Bone marrow (tissue), 2 donors: ENCODE data around the gene SLC66A3.

ENCODE experiments used
- DNase-seq, 2 donors: peaks; one replicate each; lab custom pipeline; 2025; lab: John Stamatoyannopoulos, UW

Gene SLC66A3

GRCh38 chr2:11134349-11134748 lies 20.9 kb upstream of the SLC66A3 start:
- DNase-seq = no peak

DNA sequence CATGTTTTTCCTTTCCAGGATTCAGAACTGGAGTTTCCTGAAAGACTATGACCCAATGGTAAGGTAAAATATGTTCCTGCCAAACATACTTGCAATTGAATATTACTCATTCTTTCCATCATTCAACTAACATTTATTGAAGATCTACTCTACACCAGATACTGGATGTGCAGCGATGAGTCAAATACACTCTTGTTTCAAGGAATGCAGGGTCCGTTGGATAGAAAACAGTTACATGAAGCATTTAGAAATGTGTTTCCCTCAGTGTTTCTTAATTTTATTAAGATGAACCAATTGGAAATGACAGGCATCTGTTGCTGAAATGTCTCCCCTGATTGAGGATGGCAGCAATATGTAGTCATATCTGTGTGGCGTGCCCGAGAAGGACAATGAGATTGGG lies 14.8 kb upstream of the SLC66A3 start:
- no peak for DNase-seq

DNA sequence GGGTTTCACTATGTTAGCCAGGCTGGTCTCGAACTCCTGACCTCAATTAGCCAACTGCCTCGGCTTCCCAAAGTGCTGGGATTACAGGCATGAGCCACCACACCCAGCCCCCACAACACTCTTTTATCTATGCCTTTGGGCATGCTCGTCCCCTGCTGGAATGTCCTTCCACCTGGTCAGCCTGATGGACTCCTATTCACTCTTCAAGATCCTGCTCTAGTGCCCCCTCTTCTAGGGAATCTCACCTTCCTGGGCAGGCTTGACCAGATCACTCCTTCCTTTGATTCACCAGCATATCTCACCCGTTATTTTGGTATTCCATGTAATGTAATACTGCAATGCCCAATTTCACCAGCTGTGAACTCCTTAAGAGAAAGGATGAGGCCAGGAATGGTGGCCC lies 13.9 kb upstream of the SLC66A3 start:
- no peak for DNase-seq

- DNase-seq = no peak
Observed at GRCh38 chr2:11142330-11142729, 12.9 kb upstream of the SLC66A3 start.

GRCh38 chr2:11142987-11143386 lies 12.3 kb upstream of the SLC66A3 start:
- DNase-seq = no peak

- DNase-seq = no peak
Observed at GRCh38 chr2:11144077-11144737, 11.1 kb upstream of the SLC66A3 start.

GRCh38 chr2:11144738-11145079 lies 10.6 kb upstream of the SLC66A3 start:
- DNase-seq = no peak

- no peak for DNase-seq
Observed at GRCh38 chr2:11145350-11145749, 9.9 kb upstream of the SLC66A3 start.

DNA sequence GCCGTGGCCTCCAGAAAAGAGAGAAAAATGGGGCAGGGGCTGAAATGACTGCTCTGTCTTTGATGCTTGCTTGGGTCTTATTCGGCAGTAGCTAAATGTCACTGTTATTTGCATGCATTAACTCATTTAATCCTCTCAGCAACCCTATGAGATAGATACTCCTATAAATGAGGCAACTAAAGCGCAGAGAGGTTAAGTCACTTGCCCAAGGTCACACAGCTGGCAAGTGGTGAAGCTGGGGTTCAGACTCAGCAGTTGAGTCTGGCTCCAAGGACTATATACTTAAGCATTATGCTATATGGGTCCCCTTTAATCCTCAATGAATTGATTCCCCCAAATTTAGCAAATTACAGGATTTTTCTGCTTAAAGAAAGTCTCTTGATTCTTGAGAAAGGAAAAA lies 9.2 kb upstream of the SLC66A3 start:
- no peak for DNase-seq

- DNase-seq = no peak
Observed at GRCh38 chr2:11147263-11147662, 8.0 kb upstream of the SLC66A3 start.

DNA sequence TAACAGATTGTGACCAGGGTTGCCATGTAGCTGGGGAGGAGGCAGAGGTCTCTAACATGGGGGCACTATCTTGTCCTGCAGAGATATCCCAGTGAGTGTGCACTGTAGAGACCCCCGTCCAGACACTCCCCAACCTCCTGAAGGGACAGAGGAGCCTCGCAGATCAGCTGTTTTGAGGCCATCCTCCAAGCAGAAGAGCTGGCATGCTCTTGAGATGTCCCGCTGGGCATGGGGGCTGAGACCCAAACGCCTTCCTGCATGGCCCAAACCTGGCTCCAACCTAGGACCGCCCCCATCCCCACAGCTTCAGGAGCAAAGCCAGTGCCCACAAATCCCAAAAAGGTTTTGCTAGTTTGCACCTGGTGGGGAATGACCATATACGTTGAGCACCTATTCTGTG lies 2.7 kb upstream of the SLC66A3 start:
- no peak for DNase-seq

DNA sequence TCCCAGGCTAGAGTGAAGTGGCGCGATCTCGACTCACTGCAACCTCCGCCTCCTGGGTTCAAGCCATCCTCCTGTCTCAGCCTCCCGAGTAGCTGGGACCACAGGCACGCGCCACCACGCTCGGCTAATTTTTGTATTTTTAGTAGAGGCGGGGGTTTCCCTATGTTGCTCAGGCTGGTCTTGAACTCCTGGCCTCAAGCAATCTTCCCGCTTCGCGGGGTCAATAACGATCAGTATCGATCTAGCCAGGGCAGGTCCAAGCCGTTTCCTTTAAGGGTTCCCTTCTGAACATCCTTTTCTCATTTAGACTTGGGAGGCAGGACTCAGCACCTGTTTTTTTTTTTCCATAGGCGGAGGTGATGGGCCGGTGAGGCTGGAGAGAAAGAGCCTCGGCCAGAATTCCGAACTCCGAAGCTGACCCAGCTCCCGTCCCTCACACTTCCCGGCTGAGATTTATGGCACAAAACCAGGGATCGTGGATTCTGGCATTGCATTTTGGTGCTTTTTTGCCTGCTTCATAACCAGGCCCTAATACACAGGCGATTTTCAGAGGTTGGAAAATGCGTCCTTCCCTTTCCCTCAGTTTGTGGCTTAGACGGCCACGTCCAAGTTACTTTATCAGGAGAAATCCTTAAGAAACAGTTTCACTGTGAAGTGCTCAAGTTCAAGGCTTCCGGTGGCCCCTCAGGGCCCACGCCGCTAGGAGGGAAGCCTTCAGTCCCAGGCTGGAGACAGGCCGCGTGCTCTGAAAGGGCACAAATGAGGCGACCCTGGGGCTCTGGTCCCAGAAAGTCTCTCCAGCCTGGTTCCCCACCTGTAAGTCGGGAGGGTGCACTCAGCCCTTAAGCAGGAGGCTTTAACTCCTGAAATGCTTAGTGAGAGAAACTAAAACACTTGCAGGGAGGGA lies 998 bp upstream of the SLC66A3 start:
- no peak for DNase-seq

- peak; percentile 92 to 96 for DNase-seq
Observed at GRCh38 chr2:11154923-11155380, 315 bp upstream of the SLC66A3 start.

GRCh38 chr2:11156396-11157075 lies 1.3 kb downstream of the SLC66A3 start:
- no peak for DNase-seq

DNA sequence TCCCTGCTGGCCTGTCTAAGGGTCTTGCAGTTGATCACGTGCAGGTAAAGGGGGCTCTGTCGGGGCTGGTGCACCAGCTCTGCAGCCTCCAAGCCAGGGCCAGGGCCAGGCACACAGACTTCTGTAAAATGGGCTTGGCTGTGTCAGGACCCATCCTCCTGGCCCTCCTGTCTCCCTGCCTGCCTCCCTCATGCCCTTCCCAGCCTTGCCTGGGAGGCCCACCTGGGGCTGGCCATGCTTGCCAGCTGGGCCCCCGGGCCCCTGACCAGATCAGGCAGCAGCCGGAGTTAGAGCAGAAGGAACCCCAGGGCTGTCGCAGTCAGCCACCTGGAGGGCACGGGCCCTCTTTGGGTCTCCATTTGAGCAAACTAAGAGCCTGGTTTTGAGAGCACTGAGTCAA lies 2.0 kb downstream of the SLC66A3 start:
- DNase-seq = no peak

GRCh38 chr2:11157731-11158130 lies 2.5 kb downstream of the SLC66A3 start:
- DNase-seq = no peak

DNA sequence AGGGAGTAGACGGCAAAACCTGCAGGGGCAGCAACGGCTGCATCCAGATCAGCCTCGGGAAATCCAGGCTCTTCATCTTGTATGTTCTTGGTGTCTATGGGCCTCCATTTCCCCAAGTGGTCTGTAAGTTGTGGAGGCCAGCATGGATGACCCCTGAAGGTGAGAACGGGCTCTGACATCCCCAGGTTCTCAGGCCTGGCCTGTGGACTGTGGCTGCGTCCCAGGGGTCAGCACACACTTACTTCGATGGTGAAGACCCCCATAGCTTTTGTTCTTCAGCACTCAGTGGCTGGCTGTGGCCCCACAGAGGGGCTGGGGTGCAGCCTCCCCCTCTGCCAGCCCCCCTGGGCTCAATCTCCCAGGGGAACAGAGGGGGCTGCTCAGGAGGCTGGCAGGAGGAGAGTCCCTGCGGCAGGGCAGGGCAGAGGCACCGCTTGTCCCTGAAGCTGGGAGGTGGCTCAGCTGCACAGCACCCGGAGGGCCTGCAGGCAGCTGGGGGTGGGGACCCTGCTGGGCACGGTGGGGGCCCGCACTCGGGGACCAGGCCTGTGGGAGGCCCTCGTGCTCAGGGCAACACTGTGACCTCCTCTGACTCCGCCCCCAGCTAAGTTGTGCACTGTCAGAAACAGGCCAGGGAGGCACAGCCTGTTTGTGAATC lies 3.8 kb downstream of the SLC66A3 start:
- DNase-seq = no peak

GRCh38 chr2:11159574-11160170 lies 4.4 kb downstream of the SLC66A3 start:
- DNase-seq = no peak

DNA sequence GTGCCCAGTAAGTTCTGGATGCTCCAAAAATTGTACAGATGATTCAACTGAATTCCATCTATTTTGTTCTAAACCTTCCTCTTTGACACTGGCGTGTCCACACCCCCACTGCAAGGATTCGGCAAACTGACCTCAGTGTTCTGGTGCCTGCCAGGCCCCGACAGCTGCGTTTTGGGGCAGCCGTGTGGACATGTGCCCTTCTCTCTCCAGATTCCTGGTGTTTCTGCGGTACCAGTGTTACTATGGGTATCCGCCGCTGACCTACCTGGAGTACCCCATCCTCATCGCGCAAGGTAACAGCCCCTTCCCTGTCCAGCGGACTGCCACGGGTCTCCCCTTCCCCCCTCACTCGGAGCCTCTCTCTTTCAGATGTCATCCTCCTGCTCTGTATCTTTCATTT lies 5.0 kb downstream of the SLC66A3 start:
- DNase-seq = no peak

GRCh38 chr2:11160731-11161455 lies 5.6 kb downstream of the SLC66A3 start:
- DNase-seq = no peak

DNA sequence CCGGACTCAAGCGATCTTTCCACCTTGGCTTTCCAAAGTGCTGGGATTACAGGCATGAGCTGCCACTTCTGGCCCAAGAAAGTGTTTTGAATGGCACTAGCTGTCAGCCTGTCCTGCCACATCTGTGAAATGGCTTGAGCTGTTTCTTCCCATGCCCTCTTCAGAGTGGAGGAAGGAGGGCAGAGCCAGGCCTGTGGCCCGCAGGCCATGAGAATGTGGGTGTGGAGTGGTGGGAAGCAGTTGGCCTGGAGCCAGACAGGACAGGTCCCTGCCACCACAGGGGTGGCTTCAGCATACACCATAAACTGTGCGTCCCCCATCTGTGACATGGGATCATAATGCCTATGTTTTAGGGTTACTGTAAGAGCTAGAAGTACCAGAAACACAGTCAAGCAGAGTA lies 6.5 kb downstream of the SLC66A3 start:
- no peak for DNase-seq
